NOMO-1 (cell line): ENCODE results near the gene NCR1.
"Not testable (repeated sequence)": the region's sequence is repeated elsewhere in the genome, so short reads cannot be mapped to it uniquely, and the experiment has no call there.

ENCODE experiments used
- DNase-seq, 2 experiments: peaks; one replicate each; lab custom pipeline; 2025; ENCODE audit not compliant: unreplicated experiment in 2 of 2; lab: John Stamatoyannopoulos, UW

NCR1 gene

DNA sequence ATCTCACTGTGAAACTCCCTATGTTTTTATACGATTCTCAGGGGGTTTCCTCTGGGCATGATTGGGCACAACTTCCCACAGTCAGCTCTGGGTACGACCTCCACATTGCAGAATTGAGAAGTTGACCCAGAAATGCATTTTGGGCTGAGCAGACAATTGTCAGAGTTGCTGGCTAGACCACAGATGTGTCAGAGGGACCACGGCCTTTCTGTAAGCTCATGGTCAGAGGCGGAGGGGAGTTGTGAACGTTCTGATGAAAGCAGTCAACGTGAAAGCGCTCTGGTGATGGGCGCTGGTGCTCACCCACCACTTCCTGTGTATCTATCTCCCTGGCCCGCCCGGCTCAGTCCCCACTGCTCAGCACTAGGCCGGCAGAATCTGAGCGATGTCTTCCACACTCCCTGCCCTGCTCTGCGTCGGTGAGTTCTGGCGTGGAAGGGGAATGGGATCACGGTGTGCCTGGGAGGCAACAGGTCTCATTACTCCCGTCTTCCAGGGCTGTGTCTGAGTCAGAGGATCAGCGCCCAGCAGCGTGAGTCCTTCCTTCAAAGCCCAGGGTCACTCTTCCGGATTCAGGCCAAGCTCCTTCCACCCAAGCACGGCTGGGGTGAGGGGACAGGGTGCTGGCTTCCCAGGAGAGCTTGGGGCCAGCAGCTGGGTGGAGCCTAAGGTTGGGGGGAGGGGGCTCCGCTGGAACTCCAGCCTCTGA, at the start of gene NCR1:
Gene NCR1 (plus strand): TSS at position 346 of the 709 bp plus-strand sequence. CDS start 40 bp downstream, at position 386.
- DNase-seq: no peak

- DNase-seq: not testable (repeated sequence)
Observed at GRCh38 chr19:54858476-54858875, 47.5 kb upstream of the NCR1 start.

- peak; percentile 23 to 66 for DNase-seq
Observed at GRCh38 chr19:54859421-54859820, 46.5 kb upstream of the NCR1 start.

- not testable (repeated sequence) for DNase-seq
Observed at GRCh38 chr19:54863459-54863858, 42.5 kb upstream of the NCR1 start.

- DNase-seq: peak in 1 of 2 experiments; percentile 57
Observed at GRCh38 chr19:54871696-54872095, 34.3 kb upstream of the NCR1 start.

DNA sequence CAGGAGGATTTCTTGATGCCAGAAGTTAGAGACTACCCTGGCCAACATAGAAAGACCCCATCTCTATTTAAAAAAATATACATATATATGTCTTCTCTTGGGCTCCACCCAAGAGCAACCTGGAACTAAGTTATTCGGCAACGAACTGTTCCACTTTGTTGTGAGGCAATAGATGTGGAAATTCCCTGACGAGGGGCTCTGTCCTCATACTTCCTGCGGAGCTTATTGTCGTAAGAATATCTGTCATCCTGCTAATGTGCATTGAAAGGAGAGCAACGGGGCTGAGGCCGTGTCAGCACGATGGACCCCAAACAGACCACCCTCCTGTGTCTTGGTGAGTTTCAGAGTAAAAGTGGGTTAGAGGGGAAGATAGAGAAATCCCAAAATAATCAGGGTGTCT, 32.0 kb upstream of the NCR1 start, which contains the start of gene FCAR:
Gene FCAR (plus strand): TSS at position 246 of the 400 bp plus-strand sequence. CDS start 55 bp downstream, at position 301.
- peak; percentile 83 to 89 for DNase-seq

DNA sequence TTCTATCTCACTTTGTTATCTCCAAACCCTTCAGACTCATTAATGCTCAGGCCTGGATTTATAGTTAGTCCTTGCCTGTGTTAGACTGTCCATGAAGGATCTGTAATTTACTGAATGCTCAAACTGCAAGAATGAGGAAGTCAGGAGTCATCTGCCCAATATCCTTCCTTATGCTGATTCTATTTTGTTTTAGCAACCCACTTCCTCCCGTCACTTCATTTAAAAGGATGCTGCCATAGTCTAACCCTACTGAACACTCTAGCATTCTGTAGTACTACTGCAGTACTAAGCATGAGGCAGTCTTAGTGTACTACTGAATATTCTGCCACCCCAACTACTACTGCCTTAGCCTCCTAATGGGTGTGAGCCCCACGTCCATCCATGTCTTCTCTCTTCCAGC, 30.4 kb upstream of the NCR1 start:
- peak; percentile 64 to 89 for DNase-seq

GRCh38 chr19:54877471-54877870, 28.5 kb upstream of the NCR1 start:
- DNase-seq: peak in 1 of 2 experiments; percentile 12

- DNase-seq: no peak
Observed at GRCh38 chr19:54881884-54882283, 24.1 kb upstream of the NCR1 start.

DNA sequence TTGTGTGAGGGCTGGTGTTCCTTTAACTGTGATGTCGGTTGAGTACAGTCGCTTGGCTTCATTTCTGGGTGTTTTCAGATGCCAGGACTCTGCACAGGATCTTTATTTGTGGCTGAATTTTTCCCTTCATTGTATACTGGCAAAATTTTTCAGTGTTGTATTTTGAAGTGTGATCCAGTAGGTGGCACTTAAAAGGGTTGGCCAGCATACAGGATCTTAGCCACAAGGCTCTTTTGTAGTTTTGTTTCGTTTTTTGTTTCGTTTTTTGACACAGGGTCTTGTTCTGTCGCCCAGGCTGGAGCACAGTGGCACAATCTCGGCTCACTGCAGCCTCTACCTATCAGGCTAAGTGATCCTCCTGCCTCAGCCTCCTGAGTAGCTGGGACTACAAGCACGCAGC, 23.2 kb upstream of the NCR1 start:
- peak in 1 of 2 experiments; percentile 26 for DNase-seq

DNA sequence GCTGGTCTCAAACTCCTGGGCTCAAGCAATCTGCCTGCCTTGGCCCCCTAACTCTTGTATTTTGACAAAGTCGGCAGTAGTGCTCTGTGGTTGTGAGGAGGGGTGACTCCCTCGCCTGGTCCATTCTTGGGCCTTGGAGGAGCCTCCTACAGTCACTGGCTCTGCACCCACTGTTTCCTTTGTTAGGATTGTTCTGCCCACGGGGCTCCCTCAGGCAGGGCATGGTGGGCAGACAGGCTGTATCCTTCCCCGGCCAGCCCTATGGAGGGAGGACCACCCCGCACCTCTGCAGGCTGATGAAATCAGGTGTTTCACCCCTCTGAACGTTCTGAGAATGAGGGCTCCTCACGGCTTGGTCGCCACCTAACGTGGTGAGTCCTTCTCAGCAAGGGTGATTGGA, 22.7 kb upstream of the NCR1 start:
- DNase-seq: no peak

- DNase-seq: no peak
Observed at GRCh38 chr19:54888239-54888638, 17.7 kb upstream of the NCR1 start.

DNA sequence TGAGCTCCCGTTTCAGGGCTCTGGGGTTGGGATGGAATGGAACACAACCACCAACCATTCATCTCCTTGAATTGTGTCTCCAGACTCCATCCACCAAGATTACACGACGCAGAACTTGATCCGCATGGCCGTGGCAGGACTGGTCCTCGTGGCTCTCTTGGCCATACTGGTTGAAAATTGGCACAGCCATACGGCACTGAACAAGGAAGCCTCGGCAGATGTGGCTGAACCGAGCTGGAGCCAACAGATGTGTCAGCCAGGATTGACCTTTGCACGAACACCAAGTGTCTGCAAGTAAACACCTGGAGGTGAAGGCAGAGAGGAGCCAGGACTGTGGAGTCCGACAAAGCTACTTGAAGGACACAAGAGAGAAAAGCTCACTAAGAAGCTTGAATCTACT, 16.4 kb upstream of the NCR1 start:
- DNase-seq: no peak

- DNase-seq: no peak
Observed at GRCh38 chr19:54893406-54893805, 12.5 kb upstream of the NCR1 start.

DNA sequence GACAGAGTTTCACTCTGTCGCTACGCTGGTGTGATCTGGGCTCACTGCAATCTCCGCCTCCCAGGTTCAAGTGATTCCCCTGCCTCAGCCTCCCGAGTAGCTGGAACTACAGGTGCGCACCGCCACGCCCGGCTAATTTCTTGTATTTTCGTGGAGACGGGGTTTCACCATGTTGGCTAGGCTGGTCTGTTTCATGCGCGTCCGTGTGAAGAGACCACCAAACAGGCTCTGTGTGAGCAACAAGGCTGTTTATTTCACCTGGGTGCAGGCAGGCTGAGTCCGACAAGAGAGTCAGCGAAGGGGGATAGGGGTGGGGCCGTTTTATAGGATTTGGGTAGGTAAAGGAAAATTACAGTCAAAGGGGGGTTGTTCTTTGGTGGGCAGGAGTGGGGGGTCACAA, 11.8 kb upstream of the NCR1 start:
- not testable (repeated sequence) for DNase-seq

- DNase-seq: no peak
Observed at GRCh38 chr19:54896036-54896435, 9.9 kb upstream of the NCR1 start.

DNA sequence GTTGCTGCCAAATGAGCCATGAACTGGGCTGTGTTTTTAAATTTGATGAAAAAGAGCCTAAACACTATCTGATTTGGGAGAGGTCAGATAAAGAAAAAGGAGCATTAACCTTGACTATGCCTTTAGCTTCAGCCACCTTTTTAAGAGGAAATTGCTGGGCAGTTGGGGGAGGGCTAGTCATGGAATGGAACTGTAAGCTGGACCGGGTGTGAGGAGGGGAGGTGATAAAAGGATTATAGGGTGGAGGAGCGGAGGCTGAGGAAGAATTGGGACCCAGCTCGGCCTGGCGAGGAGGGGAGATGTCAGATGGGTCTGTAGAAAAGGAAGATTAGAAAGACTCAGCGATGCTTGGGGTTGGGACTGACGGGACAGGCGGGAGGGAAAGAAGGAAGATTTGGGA, 7.3 kb upstream of the NCR1 start:
- DNase-seq: not testable (repeated sequence)

DNA sequence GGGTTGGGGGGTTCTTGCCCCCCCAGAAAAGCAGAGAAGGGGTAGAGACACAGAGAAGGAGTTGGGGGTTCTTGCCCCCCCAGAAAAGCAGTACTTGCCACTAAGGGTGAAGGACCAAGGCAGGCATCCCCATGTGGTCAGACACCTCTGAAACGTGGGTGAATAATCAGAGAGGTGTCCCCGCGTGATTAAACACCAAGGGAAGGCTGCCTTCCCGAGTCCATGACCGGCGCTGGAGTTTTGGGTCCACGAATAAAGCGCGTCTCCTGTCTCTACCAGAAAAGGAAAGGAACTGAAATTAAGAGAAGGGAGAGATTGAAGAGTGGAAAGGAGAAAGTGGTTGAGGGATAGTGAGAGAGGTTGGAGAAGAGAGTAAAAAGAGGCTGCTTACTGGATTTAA, 6.3 kb upstream of the NCR1 start:
- DNase-seq: not testable (repeated sequence)

GRCh38 chr19:54901153-54901552, 4.8 kb upstream of the NCR1 start:
- DNase-seq: peak; percentile 67 to 82

DNA sequence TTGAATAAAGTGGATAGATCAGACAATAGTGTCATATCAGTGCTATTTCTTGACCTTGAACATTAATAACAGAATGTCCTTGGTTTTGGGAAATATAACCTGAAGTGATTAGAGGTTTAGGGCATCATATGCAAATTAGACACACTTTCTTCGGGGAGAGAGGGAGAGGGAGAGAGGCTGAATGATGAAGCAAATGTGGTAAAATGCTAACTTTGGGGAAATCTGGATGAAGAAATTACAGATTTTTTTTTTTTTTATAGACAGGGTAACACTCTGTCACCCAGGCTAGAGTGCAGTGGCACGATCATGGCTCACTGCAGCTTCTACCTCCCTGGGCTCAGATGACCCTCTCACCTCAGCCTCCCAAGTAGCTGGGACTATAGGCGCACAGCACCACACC, 3.9 kb upstream of the NCR1 start:
- no peak for DNase-seq

- DNase-seq: no peak
Observed at GRCh38 chr19:54903303-54903702, 2.6 kb upstream of the NCR1 start.

- not testable (repeated sequence) for DNase-seq
Observed at GRCh38 chr19:54904261-54904660, 1.7 kb upstream of the NCR1 start.

- DNase-seq: no peak
Observed at GRCh38 chr19:54905421-54905802, 536 bp upstream of the NCR1 start.
